Ramos (cell line): Measurements from ENCODE around the gene OR10P1.

Experiments
- in situ Hi-C: fragments of 300-500 bp; cut with MboI; formaldehyde crosslinking; loops from one replicate; pipeline ENCODE4 v1.14.3; 2022; ENCODE audit warnings: low sequenced_read_pairs; ENCODE audit not compliant: unreplicated experiment

The OR10P1 gene

DNA sequence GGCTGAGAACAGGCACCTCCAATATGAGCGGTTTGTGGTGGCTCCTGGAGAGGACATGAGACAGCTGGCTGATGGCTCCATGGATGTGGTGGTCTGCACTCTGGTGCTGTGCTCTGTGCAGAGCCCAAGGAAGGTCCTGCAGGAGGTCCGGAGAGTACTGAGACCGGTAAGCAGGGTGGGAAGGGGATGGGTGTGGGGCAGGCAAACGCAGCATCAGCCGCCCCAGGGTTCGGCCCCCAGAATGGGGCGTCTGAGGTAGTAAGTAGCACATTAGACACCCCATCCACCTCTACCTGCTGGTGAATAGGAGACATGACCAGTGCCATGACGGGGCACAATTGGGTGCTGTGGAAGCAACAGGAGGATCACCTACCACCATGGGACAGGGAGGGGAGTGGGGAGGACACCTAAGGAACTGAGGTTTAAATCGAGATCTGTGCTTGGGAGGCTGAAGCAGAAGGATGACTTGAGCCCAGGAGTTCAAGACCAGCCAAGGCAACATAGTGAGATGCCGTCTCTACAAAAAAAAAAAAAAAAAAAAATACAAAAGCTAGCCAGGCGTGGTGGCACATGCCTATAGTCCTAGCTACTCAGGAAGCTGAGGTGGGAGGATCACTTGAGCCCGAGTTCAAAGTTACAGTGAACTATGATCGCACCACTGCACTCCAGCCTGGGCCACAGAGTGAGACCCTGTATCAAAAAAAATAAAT lies 45.5 kb downstream of the OR10P1 start:
- in situ Hi-C loops, result no loop called here

DNA sequence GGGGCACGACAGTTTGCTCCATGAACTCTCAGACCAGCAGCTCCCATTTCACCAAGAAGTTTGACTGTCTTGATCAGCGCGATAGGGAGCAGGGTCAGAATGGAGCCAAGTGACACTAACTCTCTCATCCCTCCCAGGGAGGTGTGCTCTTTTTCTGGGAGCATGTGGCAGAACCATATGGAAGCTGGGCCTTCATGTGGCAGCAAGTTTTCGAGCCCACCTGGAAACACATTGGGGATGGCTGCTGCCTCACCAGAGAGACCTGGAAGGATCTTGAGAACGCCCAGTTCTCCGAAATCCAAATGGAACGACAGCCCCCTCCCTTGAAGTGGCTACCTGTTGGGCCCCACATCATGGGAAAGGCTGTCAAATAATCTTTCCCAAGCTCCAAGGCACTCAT lies 47.0 kb downstream of the OR10P1 start:
- in situ Hi-C loops, result no loop called here

DNA sequence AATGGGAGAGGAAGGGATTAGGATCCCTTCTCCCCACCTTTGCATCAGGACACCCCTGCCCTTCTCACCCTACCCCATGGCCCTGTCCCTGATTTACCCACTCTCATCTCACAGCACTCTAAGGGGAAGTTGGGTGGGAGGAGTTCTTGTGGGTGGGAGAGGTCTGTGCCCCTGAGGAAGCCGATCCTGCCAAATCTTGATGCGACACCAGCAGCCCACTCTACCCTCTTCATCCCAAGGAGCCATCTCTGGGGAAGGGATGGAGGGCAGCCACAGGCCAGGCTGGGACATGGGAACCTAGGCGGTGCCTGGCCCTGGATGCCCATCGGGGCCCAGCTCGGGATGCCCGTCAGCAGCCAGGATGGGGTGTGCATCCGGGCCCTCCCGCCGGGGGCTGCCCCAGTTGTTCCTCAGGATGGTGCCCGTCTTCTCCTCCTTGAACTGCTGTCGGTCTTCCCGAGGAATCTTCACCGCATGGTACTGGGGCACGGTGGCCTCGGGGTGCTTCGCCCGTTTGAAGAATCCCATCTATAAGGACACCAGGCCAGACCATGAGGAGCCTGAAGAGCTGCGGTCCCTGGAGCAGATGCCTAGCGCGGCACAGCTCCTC lies 48.2 kb downstream of the OR10P1 start:
- in situ Hi-C loops, result no loop called here

DNA sequence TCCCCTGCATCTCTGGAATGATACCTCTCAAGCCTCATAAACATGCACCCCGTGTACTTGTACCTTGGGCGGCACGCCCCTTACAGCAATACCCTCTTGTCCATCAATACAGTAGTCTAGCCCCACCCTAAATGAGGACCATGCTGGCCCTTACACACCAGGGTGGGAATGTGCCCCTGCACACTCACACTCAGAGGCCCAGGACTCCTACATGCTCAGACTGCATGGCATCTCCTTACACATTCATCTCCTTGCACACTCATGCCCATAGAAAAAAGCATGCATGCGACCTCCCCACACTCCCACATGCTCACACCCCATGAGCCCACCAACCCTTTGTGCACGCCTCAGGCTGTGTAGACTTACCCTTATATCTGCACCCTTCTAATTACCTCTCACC lies 49.0 kb downstream of the OR10P1 start:
- in situ Hi-C loops, result no loop called here

DNA sequence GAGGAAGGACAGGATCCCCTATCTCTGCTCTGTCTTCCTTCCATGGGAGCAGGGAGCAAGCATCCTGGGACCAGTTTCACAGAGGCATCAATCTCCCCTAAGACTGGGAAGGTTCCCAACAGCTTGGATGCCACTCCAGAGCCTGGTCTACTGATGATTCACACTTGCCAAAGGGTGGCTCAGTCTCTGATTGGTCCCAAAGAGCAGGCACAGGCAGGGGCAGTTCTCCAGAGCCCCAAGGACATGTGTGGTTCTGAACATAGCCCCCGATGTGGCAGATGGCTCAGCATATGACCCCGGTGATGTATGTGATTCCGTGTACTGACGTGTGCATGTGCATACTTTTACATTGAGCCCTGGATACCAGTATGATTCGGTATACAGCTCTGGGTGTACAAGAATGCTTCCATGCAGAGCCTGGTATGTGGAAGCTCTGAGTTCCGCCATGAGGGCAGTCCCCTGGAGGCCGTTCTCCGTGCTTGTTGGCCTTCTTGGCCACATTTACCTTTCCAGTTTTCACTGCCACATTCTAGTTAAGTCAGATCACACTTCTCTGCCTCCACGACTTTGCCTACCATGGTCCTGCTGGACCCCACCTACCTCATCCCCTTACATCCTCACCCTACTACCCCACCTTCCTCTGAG lies 49.8 kb downstream of the OR10P1 start:
- in situ Hi-C loops, result no loop called here
